ENCODE data around the gene NET1. TPM values are rescaled to one million over a fixed set of nuclear protein-coding genes. Genes with fewer than 3 reads are reported as not detected.

Gene NET1
- total RNA-seq, 1 donor from 2014 or later: 97.5 TPM

DNA sequence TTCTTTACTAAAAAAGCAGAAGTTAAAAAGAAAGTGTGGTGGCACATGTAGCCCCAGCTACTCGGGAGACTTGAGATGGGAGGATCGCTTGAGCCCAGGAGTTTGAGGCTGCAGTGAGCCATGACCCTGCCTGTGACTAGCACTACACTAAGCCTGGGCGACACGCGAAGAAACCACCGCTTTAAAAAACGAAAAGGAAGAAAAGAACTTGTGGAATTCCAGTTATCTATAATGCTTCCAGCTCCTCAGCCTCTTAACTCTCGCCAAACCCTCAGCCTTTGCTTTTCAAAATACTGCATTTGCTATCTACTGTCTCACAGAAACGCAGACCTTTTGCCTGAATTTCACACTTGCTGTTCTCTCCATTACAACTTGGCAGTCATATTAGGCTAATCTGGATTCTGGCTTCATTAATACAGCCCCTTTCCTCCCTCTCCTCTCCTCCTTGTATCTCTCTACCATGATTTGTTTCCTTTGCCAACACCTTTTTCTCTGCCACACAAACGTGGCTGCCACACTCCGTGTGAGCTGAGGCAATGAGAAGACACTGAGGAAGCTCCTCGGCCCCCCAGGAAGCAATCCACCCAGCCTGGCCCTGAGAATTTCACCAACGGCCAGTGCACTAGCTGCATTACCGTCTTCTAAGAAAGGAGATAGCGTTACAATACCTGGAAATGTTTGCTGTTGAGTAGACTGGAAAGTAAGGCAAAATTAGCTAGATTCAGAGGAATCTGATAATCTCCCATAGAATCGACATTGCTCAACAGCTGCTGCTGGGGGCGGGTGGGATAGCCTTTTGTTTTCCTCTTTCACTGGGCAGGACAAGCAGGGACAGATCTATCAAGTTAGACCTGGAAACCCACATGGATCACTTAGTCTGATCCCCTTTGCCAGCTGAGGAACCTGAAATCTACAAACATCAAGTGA, 49.8 kb downstream of the NET1 start:
- no peak for DNase-seq (ENCODE audit: low spot score, unreplicated experiment)
- peaks cover 18% of the 10 kb centered on the region for H3K36me3 Mint-ChIP-seq (ENCODE audit: insufficient read depth)

DNA sequence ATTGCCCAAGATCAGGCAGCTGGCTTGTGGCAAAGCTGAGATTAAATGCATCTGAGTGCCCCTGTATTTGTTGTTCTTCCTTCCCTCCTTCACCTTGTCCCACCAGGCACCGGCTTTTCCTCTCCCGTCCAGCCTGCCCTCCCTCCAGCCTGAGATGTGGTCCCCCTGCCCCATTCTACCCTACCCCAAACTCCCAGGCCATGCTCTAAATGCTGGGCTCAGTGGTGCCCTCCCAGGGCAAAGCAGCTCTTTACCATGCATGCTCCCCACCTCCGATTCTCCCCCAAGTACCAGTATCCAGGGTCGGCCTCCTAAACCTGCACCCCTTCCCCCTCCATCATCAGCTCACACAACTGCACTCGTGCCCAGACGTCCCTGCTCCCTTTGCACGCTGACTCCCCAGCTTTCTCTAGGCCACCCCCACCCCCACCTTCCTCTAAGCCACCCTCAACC, 50.5 kb downstream of the NET1 start:
- peaks cover 15% of the 10 kb centered on the region for H3K36me3 Mint-ChIP-seq (ENCODE audit: insufficient read depth)
- TF ChIP-seq, protein P1, sequence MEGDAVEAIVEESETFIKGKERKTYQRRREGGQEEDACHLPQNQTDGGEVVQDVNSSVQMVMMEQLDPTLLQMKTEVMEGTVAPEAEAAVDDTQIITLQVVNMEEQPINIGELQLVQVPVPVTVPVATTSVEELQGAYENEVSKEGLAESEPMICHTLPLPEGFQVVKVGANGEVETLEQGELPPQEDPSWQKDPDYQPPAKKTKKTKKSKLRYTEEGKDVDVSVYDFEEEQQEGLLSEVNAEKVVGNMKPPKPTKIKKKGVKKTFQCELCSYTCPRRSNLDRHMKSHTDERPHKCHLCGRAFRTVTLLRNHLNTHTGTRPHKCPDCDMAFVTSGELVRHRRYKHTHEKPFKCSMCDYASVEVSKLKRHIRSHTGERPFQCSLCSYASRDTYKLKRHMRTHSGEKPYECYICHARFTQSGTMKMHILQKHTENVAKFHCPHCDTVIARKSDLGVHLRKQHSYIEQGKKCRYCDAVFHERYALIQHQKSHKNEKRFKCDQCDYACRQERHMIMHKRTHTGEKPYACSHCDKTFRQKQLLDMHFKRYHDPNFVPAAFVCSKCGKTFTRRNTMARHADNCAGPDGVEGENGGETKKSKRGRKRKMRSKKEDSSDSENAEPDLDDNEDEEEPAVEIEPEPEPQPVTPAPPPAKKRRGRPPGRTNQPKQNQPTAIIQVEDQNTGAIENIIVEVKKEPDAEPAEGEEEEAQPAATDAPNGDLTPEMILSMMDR (IDR thresholded peaks at IDR 0.05; ENCODE audit: unreplicated experiment): no peak
- no peaks in the 10 kb centered on the region for H3K27me3 Mint-ChIP-seq
- no peak overlapping the region for H3K27ac Mint-ChIP-seq
- no peaks in the 10 kb centered on the region for H3K9me3 Mint-ChIP-seq (ENCODE audit: low read depth)
- H3K4me3 Mint-ChIP-seq (ENCODE audit: low read depth): no peak overlapping the region
- no peak for DNase-seq (ENCODE audit: low spot score, unreplicated experiment)
- H3K4me1 Mint-ChIP-seq (ENCODE audit: low read depth): peaks cover 48% of the 10 kb centered on the region

More for the DNA sequence above, 49.8 kb downstream of the NET1 start:
- Mint-ChIP-seq H3K4me3 (ENCODE audit: low read depth) (no peak overlapping the region), H3K4me1 (ENCODE audit: low read depth) (peaks cover 43% of the 10 kb centered on the region), H3K27me3 (no peaks in the 10 kb centered on the region), H3K9me3 (ENCODE audit: low read depth) (no peaks in the 10 kb centered on the region), H3K27ac (peak overlapping the region; percentile 69)
- TF ChIP-seq, protein P1 (IDR thresholded peaks at IDR 0.05; ENCODE audit: unreplicated experiment): no peak

DNA sequence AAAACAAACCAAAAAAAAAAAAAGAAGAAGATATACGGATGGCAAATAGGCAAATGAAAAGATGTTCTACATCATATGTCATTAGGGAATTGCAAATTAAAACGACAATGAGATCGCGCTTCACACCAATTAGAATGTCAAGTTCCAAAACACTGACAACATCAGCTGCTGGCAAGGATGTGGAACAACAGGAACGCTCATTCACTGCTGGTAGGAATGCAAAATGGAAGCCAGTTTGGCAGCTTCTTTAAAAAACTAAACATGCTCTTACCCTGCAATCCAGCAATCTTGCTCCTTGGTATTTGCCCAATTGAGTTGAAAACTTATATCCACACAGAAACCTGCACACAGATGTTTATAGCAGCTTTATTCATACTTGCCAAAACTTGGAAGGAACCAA, 52.2 kb downstream of the NET1 start:
- DNase-seq (ENCODE audit: low spot score, unreplicated experiment): no peak
- Mint-ChIP-seq H3K4me1 (ENCODE audit: low read depth) (peaks cover 50% of the 10 kb centered on the region), H3K4me3 (ENCODE audit: low read depth) (no peak overlapping the region), H3K27me3 (no peaks in the 10 kb centered on the region), H3K9me3 (ENCODE audit: low read depth) (no peaks in the 10 kb centered on the region), H3K27ac (no peak overlapping the region), H3K36me3 (ENCODE audit: insufficient read depth) (peaks cover 5% of the 10 kb centered on the region)
- TF ChIP-seq, protein P1 (IDR thresholded peaks at IDR 0.05; ENCODE audit: unreplicated experiment): no peak

DNA sequence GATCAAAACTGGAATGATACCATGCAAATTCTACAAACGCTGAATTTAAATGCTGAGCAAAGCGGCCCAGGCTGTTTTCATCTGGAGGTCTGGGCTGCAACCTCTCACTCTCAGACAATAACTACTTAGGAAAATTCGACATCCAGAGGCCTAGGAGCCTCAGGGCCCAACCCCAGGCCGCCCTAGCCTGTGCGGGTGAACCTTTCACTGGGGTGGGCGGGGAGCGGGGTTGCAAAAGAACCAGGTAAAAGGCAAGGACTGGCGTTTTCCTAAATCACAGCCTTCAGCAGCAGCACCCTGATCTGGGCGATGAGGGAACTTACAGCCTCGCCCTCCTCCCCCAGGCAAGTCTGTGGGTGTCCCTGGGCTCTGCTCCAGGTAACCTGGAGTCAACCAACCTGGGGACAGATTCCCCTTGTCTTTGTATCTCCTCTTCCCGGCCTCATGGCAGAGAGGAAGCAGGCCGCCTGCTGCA, 53.7 kb downstream of the NET1 start:
- DNase-seq (ENCODE audit: low spot score, unreplicated experiment): no peak
- Mint-ChIP-seq H3K4me1 (ENCODE audit: low read depth) (peaks cover 48% of the 10 kb centered on the region), H3K36me3 (ENCODE audit: insufficient read depth) (peaks cover 1% of the 10 kb centered on the region), H3K27me3 (peaks cover under 1% of the 10 kb centered on the region), H3K4me3 (ENCODE audit: low read depth) (peak overlapping the region; percentile 61), H3K27ac (peak overlapping the region; percentile 98), H3K9me3 (ENCODE audit: low read depth) (no peaks in the 10 kb centered on the region)
- TF ChIP-seq, protein P1 (IDR thresholded peaks at IDR 0.05; ENCODE audit: unreplicated experiment): no peak

DNA sequence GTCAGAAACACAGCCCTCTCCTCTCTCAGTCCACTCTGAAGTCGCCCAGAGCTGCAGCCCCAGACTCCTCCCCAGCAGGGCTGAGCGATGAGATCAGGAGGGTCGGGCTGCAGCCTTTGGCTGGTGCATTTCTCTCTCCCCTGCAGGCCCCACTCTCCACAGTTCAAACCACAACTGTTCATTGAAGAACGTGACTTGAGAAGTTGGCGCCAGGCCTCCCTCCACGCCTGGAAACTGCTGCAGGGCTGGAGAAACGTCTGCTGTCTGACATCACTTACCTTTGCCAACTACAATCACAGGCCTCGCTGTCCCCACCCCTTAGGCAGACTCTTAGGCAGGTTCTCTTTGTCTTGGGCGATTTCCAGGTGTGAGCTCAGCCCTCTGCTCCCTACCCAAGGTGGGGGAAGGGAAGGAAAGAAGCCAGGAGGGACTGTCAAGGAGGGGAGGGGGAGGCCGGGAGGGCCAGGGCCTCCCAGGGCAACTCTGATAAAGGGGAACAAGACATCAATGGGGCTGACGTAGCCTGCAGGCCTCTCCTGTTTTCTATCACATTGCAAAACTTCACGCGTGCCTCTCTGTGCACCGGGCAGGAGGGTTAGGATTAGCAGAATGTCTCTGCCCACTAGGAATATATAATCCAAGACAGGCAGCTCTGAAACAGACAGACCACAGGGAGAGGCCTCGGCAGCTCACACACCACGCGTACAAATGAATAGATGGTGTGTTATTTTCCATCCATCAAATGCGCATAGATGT, 54.3 kb downstream of the NET1 start:
- Mint-ChIP-seq H3K27ac (peak overlapping the region; percentile 98), H3K4me1 (ENCODE audit: low read depth) (peaks cover 41% of the 10 kb centered on the region), H3K4me3 (ENCODE audit: low read depth) (peak overlapping the region; percentile 61), H3K27me3 (peaks cover 5% of the 10 kb centered on the region), H3K36me3 (ENCODE audit: insufficient read depth) (no peaks in the 10 kb centered on the region), H3K9me3 (ENCODE audit: low read depth) (no peaks in the 10 kb centered on the region)
- TF ChIP-seq, protein P1 (IDR thresholded peaks at IDR 0.05; ENCODE audit: unreplicated experiment): no peak
- no peak for DNase-seq (ENCODE audit: low spot score, unreplicated experiment)

Measured in progenitor cell of endocrine pancreas (in vitro differentiated cells).